ENCODE measurements around the gene UBA6.

Gene UBA6

DNA sequence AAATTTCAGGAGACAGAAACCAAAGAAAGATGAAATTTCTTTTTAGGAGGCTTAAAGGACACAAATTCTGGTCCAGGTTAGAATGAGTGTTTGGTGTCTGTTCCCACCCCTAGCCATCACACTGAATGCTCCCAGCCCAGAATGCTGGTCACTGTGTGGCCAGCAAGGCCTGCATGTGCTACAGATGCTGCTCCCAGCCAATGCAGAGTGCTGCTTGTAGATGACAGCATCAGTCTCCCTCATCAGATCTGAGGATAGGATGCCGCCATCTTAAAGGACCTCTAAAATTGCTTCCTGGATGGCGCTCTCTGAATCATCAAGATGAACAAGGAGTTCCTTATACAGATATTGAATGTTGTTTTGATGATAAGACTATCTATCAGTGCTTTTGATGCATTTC is 17.9 kb upstream of the UBA6 start:
- no peak overlapping the region for H3K4me3 ChIP-seq (IDR thresholded peaks at IDR 0.05; ENCODE audit: insufficient read depth, low read depth, low read length)
- H2AFZ ChIP-seq (ENCODE audit: low read depth): no peak overlapping the region
- TF ChIP-seq, protein P1, sequence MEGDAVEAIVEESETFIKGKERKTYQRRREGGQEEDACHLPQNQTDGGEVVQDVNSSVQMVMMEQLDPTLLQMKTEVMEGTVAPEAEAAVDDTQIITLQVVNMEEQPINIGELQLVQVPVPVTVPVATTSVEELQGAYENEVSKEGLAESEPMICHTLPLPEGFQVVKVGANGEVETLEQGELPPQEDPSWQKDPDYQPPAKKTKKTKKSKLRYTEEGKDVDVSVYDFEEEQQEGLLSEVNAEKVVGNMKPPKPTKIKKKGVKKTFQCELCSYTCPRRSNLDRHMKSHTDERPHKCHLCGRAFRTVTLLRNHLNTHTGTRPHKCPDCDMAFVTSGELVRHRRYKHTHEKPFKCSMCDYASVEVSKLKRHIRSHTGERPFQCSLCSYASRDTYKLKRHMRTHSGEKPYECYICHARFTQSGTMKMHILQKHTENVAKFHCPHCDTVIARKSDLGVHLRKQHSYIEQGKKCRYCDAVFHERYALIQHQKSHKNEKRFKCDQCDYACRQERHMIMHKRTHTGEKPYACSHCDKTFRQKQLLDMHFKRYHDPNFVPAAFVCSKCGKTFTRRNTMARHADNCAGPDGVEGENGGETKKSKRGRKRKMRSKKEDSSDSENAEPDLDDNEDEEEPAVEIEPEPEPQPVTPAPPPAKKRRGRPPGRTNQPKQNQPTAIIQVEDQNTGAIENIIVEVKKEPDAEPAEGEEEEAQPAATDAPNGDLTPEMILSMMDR (conservative IDR thresholded peaks at IDR 0.05; ENCODE audit: low read depth, low read length): no peak
- H3K36me3 ChIP-seq (ENCODE audit: insufficient read depth): no peaks in the 10 kb centered on the region
- H3K4me2 ChIP-seq: no peak overlapping the region
- no peaks in the 10 kb centered on the region for H3K79me2 ChIP-seq (ENCODE audit: insufficient read depth, low read depth)
- no peak overlapping the region for H3K9ac ChIP-seq
- H3K27me3 ChIP-seq (ENCODE audit: insufficient read depth, low read depth): no peaks in the 10 kb centered on the region
- H3K4me1 ChIP-seq (ENCODE audit: low read depth, poor library complexity, severe bottlenecking): peaks cover 7% of the 10 kb centered on the region
- no peaks in the 10 kb centered on the region for H4K20me1 ChIP-seq (ENCODE audit: insufficient read depth)
- no peak overlapping the region for H3K27ac ChIP-seq

DNA sequence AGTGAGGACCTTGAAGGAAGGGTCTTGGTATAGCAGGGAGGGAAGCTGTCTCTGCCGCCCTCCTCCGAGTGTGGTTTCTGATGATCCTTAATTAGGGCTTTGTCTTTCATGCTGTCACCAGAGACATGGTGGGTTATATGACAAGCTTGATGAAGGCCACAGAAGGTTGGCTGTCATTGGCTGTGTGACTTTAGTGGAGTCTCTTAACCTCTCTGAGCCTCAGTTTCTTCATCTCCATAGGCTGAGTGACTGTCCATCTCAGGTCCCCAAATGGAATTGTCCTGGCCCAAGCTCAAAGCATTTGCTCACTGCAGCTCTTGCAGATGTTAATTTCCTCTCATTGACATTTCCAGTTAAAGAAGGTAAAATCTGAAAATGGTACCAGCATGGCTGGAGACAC is 16.6 kb upstream of the UBA6 start:
- H3K27me3 ChIP-seq (ENCODE audit: insufficient read depth, low read depth): no peaks in the 10 kb centered on the region
- TF ChIP-seq, protein P1 (conservative IDR thresholded peaks at IDR 0.05; ENCODE audit: low read depth, low read length): no peak
- no peak overlapping the region for H3K4me3 ChIP-seq (IDR thresholded peaks at IDR 0.05; ENCODE audit: insufficient read depth, low read depth, low read length)

GRCh38 chr4:67714955-67715354 is 14.0 kb upstream of the UBA6 start:
- H3K9ac ChIP-seq: no peak overlapping the region
- no peak overlapping the region; the same call in 1 of the 2 replicates for H3K4me2 ChIP-seq
- TF ChIP-seq, protein P1 (conservative IDR thresholded peaks at IDR 0.05; ENCODE audit: low read depth, low read length): no peak
- no peaks in the 10 kb centered on the region for H4K20me1 ChIP-seq (ENCODE audit: insufficient read depth)
- H3K79me2 ChIP-seq (ENCODE audit: insufficient read depth, low read depth): no peaks in the 10 kb centered on the region
- peaks cover 17% of the 10 kb centered on the region for H3K4me1 ChIP-seq (ENCODE audit: low read depth, poor library complexity, severe bottlenecking)
- no peak overlapping the region for H2AFZ ChIP-seq (ENCODE audit: low read depth)
- H3K27me3 ChIP-seq (ENCODE audit: insufficient read depth, low read depth): no peaks in the 10 kb centered on the region
- no peak overlapping the region for H3K27ac ChIP-seq
- no peak overlapping the region for H3K4me3 ChIP-seq (IDR thresholded peaks at IDR 0.05; ENCODE audit: insufficient read depth, low read depth, low read length)
- H3K36me3 ChIP-seq (ENCODE audit: insufficient read depth): no peaks in the 10 kb centered on the region

More for the DNA sequence above, 16.6 kb upstream of the UBA6 start:
- no peaks in the 10 kb centered on the region for H4K20me1 ChIP-seq (ENCODE audit: insufficient read depth)
- H3K4me1 ChIP-seq (ENCODE audit: low read depth, poor library complexity, severe bottlenecking): peaks cover 10% of the 10 kb centered on the region
- no peak overlapping the region for H2AFZ ChIP-seq (ENCODE audit: low read depth)
- H3K27ac ChIP-seq: no peak overlapping the region
- H3K79me2 ChIP-seq (ENCODE audit: insufficient read depth, low read depth): no peaks in the 10 kb centered on the region
- no peak overlapping the region for H3K9ac ChIP-seq
- H3K4me2 ChIP-seq: no peak overlapping the region
- H3K36me3 ChIP-seq (ENCODE audit: insufficient read depth): no peaks in the 10 kb centered on the region

DNA sequence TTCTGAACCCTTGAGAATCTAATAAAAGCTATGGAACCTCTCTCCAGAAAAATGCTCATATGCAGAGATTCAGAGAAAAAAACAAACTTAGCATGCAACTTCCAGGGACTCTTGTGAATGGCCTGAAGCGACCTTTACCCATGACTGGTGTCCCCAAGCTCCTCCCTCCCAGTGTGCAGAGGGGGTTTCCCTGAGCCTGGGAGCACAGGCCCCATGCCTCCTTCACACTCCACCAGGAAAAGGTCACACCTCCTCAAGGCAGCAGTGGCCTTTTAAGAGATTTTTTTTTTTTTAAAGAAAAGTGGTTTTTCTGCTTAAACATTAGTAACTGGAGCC is 13.3 kb upstream of the UBA6 start:
- H3K9ac ChIP-seq: no peak overlapping the region
- TF ChIP-seq, protein P1 (conservative IDR thresholded peaks at IDR 0.05; ENCODE audit: low read depth, low read length): no peak
- H3K4me2 ChIP-seq: peak overlapping the region; percentile 27; the same call in 1 of the 2 replicates
- H3K27me3 ChIP-seq (ENCODE audit: insufficient read depth, low read depth): no peaks in the 10 kb centered on the region
- no peak overlapping the region for H2AFZ ChIP-seq (ENCODE audit: low read depth)
- no peaks in the 10 kb centered on the region for H3K36me3 ChIP-seq (ENCODE audit: insufficient read depth)
- H3K79me2 ChIP-seq (ENCODE audit: insufficient read depth, low read depth): 0 out of 2 replicates have a peak, but pooled peaks cover 3% of the 10 kb centered on the region
- H4K20me1 ChIP-seq (ENCODE audit: insufficient read depth): no peaks in the 10 kb centered on the region
- H3K4me1 ChIP-seq (ENCODE audit: low read depth, poor library complexity, severe bottlenecking): peaks cover 17% of the 10 kb centered on the region
- no peak overlapping the region for H3K27ac ChIP-seq
- no peak overlapping the region for H3K4me3 ChIP-seq (IDR thresholded peaks at IDR 0.05; ENCODE audit: insufficient read depth, low read depth, low read length)

Data from KMS-11 (cell line).